ENCODE results near the gene GINM1. TPM values are rescaled to one million over a fixed set of nuclear protein-coding genes. Genes with fewer than 3 reads are reported as not detected.

The GINM1 gene, protein sequence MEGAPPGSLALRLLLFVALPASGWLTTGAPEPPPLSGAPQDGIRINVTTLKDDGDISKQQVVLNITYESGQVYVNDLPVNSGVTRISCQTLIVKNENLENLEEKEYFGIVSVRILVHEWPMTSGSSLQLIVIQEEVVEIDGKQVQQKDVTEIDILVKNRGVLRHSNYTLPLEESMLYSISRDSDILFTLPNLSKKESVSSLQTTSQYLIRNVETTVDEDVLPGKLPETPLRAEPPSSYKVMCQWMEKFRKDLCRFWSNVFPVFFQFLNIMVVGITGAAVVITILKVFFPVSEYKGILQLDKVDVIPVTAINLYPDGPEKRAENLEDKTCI
- 18.0 and 19.9 TPM in 2 replicates for total RNA-seq

- no peaks in the 10 kb centered on the region for H3K9me3 Mint-ChIP-seq
- intact Hi-C loops (cut with micrococcal nuclease), result loop anchor here (1.0 to 5.0 kb wide), 8 partner anchors 19 to 808 kb away; partner anchors contain the start of genes KATNA1, LRP11, PCMT1 and PPIL4
Measured at GRCh38 chr6:149565527-149566409, at the start of gene GINM1. Gene GINM1 (plus strand): TSS chr6:149566375. CDS start chr6:149566415, 40 bp downstream.

GRCh38 chr6:149529650-149530049, 36.5 kb upstream of the GINM1 start:
- Mint-ChIP-seq H3K9me3 (no peaks in the 10 kb centered on the region), H3K4me3 (no peak overlapping the region), H3K4me1 (peaks cover 12% of the 10 kb centered on the region), H3K36me3 (ENCODE audit: low read depth) (peaks cover 39% of the 10 kb centered on the region), H3K27ac (no peak overlapping the region), H3K27me3 (no peaks in the 10 kb centered on the region)
- no peak for DNase-seq
- intact Hi-C loops (cut with micrococcal nuclease), result no loop called here

More at GRCh38 chr6:149565527-149566409, at the start of gene GINM1:
- H3K27ac Mint-ChIP-seq, result peak within 1 kb of the TSS; percentile 91
- H3K4me1 Mint-ChIP-seq, result peaks cover 11% of the 10 kb centered on the region
- H3K27me3 Mint-ChIP-seq, result peaks cover 4% of the 10 kb centered on the region
- H3K36me3 Mint-ChIP-seq (ENCODE audit: low read depth), result no peaks in the 10 kb centered on the region
- H3K4me3 Mint-ChIP-seq, result peak within 1 kb of the TSS; percentile 94
- DNase-seq, result peak; percentile 100

- H3K4me3 Mint-ChIP-seq, result no peak overlapping the region
- intact Hi-C loops (cut with micrococcal nuclease), result no loop called here
- no peaks in the 10 kb centered on the region for H3K27me3 Mint-ChIP-seq
- DNase-seq, result no peak
- peaks cover 53% of the 10 kb centered on the region for H3K36me3 Mint-ChIP-seq (ENCODE audit: low read depth)
- peaks cover 5% of the 10 kb centered on the region for H3K4me1 Mint-ChIP-seq
- H3K27ac Mint-ChIP-seq, result no peak overlapping the region
- H3K9me3 Mint-ChIP-seq, result no peaks in the 10 kb centered on the region
Measured at GRCh38 chr6:149534742-149535141, 31.4 kb upstream of the GINM1 start.

DNA sequence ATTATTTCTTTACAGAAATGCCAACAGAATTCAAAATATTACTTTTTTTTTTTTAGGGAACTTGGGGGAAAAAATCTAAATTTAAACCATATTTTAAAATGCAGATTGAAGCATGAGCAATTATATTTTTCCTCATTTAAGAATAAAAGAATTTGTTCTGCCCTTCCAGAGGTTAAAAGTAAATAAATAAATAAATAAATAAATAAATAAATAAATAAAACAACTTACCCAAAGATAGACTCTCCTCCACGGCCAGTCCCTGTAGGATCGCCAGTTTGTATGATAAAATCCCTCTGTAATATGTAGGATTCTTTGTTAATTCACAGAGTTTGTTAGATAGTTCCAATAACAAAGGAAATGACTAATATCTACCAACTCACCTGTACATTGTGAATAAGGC, 25.0 kb upstream of the GINM1 start:
- no peak overlapping the region for H3K27ac Mint-ChIP-seq
- H3K36me3 Mint-ChIP-seq (ENCODE audit: low read depth), result peaks cover 34% of the 10 kb centered on the region
- H3K9me3 Mint-ChIP-seq, result no peaks in the 10 kb centered on the region
- no peak overlapping the region for H3K4me3 Mint-ChIP-seq
- DNase-seq, result no peak
- no peaks in the 10 kb centered on the region for H3K27me3 Mint-ChIP-seq
- intact Hi-C loops (cut with micrococcal nuclease), result loop anchor here (10.0 kb wide), 1 partner anchor 464 kb away; no protein-coding TSS in a partner anchor
- H3K4me1 Mint-ChIP-seq, result peaks cover 21% of the 10 kb centered on the region

GRCh38 chr6:149544646-149545257, 21.4 kb upstream of the GINM1 start:
- peaks cover 7% of the 10 kb centered on the region for H3K27me3 Mint-ChIP-seq
- peaks cover 22% of the 10 kb centered on the region for H3K4me1 Mint-ChIP-seq

GRCh38 chr6:149545258-149545753, 20.9 kb upstream of the GINM1 start:
- Mint-ChIP-seq H3K9me3 (no peaks in the 10 kb centered on the region), H3K4me3 (peak overlapping the region; percentile 94), H3K4me1 (peaks cover 22% of the 10 kb centered on the region), H3K36me3 (ENCODE audit: low read depth) (peaks cover 5% of the 10 kb centered on the region), H3K27ac (peak overlapping the region; percentile 98), H3K27me3 (peaks cover 9% of the 10 kb centered on the region)
- DNase-seq, result peak; percentile 91
- intact Hi-C loops (cut with micrococcal nuclease), result loop anchor here (1.0 to 10.0 kb wide), 3 partner anchors 60 to 459 kb away; partner anchors contain the start of genes KATNA1 and ZC3H12D

More at GRCh38 chr6:149544646-149545257, 21.4 kb upstream of the GINM1 start:
- Mint-ChIP-seq H3K27ac (peak overlapping the region; percentile 98), H3K36me3 (ENCODE audit: low read depth) (peaks cover 10% of the 10 kb centered on the region), H3K4me3 (peak overlapping the region; percentile 94), H3K9me3 (no peaks in the 10 kb centered on the region)
- intact Hi-C loops (cut with micrococcal nuclease), result loop anchor here (1.0 to 10.0 kb wide), 3 partner anchors 59 to 460 kb away; partner anchors contain the start of genes KATNA1 and ZC3H12D
- DNase-seq, result no peak

DNA sequence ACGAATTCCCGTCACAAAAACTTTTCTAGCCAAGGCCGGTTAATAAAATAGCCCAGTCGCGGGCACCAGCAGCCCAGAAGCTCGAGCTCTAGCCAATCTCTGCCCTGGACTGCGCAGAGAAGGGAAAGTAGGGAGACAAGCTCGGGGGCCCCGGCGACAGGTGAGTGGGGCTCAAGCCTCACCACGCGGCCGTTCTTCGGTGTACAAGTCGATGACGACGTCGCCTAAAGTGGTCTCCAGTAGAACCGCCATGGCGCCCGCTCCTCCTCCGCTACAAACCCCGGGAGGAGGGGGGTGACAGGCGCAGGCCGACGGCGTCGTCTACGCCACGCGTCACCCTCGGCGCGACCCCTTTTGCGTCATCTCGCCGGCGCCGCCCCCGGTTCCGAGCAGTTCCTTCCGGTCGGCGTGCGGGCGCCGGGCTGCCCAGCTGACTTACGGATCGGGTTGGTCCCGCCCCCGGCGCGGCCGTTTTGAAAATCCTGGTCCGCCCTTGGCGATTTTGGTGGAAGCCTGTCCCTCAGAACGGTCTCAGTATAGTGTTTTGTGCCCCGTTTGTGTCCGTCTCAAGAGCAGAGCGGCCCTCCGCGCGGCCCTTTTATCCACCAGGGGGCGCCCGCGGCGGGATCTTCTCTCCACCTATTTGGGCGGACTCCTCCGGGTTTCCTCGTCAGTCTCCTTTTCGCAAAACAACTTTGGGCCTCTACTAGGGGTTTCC, 20.3 kb upstream of the GINM1 start, which contains the start of gene PPIL4:
PPIL4 (minus strand) TSS at position 290 of the 718 bp plus-strand sequence; CDS start at position 252, 38 bp downstream.
- Mint-ChIP-seq H3K27me3 (peaks cover 10% of the 10 kb centered on the region), H3K27ac (peak within 1 kb of the TSS; percentile 98), H3K9me3 (no peaks in the 10 kb centered on the region), H3K36me3 (ENCODE audit: low read depth) (peaks cover 1% of the 10 kb centered on the region), H3K4me3 (peak within 1 kb of the TSS; percentile 94), H3K4me1 (peaks cover 22% of the 10 kb centered on the region)
- intact Hi-C loops (cut with micrococcal nuclease), result loop anchor here (1.0 to 10.0 kb wide), 7 partner anchors 20 to 459 kb away; partner anchors contain the start of genes GINM1, KATNA1, LATS1 and LRP11
- peak; percentile 99 for DNase-seq

DNA sequence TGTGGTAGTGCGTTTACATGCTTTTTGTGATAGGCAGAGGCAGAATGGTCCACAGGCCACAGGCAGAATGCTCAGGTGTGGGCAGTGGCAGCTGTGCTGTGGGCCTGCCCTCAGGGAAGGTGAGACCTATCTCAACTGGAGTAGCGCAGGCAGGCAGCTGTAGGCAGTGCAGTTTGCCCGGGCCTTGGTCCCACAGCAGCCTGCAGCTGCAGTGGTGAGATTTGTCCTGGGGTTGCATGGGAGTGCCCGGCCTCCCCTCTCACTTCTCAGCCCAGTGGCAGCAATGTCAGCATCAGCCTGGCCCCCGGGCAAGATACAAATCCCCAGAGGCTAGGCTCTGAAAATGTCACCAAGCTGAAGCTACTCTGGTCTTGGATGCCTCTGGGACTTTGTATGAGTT, 14.3 kb upstream of the GINM1 start:
- intact Hi-C loops (cut with micrococcal nuclease), result no loop called here
- Mint-ChIP-seq H3K36me3 (ENCODE audit: low read depth) (no peaks in the 10 kb centered on the region), H3K4me3 (no peak overlapping the region), H3K27ac (no peak overlapping the region), H3K27me3 (peaks cover 33% of the 10 kb centered on the region), H3K9me3 (no peaks in the 10 kb centered on the region), H3K4me1 (no peaks in the 10 kb centered on the region)
- no peak for DNase-seq

DNA sequence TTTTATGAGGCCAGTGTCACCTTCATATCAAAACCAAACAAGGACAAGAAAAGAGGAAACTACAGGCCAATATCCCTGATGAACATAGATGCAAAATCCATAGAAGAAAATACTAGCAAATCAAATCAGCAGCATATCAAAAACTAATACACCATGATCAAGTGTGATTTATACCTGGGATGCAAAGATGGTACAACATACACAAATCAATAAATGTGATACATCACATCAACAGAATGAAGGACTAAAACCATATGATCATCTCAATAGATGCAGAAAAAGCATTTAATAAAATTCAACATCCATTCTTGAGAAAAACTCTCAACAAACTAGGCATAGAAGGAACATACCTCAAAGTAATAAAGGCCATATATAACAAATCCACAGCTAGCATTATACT, 8.1 kb upstream of the GINM1 start:
- H3K9me3 Mint-ChIP-seq, result no peaks in the 10 kb centered on the region
- intact Hi-C loops (cut with micrococcal nuclease), result no loop called here
- no peak for DNase-seq
- no peak overlapping the region for H3K4me3 Mint-ChIP-seq
- no peaks in the 10 kb centered on the region for H3K36me3 Mint-ChIP-seq (ENCODE audit: low read depth)
- H3K27me3 Mint-ChIP-seq, result peaks cover 51% of the 10 kb centered on the region
- H3K4me1 Mint-ChIP-seq, result no peaks in the 10 kb centered on the region
- no peak overlapping the region for H3K27ac Mint-ChIP-seq

DNA sequence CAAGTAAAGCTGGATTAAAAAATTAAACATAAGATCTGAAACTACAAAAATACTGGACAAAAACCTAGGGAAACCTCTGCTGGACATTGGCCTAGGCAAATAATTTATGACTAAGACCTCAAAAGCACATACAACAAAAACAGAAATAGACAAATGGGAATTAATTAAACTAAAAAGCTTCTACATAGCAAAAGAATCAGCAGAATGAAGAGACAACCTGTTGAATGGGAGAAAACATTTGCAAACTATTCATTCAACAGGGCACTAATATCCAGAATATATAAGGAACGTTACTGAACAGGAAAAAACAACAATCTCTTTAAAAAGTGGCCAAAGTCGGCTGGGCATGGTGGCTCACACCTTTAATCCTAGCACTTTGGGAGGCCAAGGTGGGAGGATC, 6.8 kb upstream of the GINM1 start:
- intact Hi-C loops (cut with micrococcal nuclease), result no loop called here
- DNase-seq, result no peak
- no peak overlapping the region for H3K27ac Mint-ChIP-seq
- H3K4me3 Mint-ChIP-seq, result no peak overlapping the region
- no peaks in the 10 kb centered on the region for H3K4me1 Mint-ChIP-seq
- peaks cover 49% of the 10 kb centered on the region for H3K27me3 Mint-ChIP-seq
- H3K9me3 Mint-ChIP-seq, result no peaks in the 10 kb centered on the region
- H3K36me3 Mint-ChIP-seq (ENCODE audit: low read depth), result no peaks in the 10 kb centered on the region

GRCh38 chr6:149560736-149561135, 5.4 kb upstream of the GINM1 start:
- Mint-ChIP-seq H3K27me3 (peaks cover 38% of the 10 kb centered on the region), H3K9me3 (no peaks in the 10 kb centered on the region), H3K4me1 (peaks cover 4% of the 10 kb centered on the region), H3K36me3 (ENCODE audit: low read depth) (no peaks in the 10 kb centered on the region), H3K27ac (no peak overlapping the region), H3K4me3 (no peak overlapping the region)
- peak; percentile 71 for DNase-seq
- intact Hi-C loops (cut with micrococcal nuclease), result no loop called here

- peaks cover 20% of the 10 kb centered on the region for H3K27me3 Mint-ChIP-seq
- H3K4me3 Mint-ChIP-seq, result no peak overlapping the region
- peaks cover 11% of the 10 kb centered on the region for H3K4me1 Mint-ChIP-seq
- intact Hi-C loops (cut with micrococcal nuclease), result no loop called here
- no peaks in the 10 kb centered on the region for H3K36me3 Mint-ChIP-seq (ENCODE audit: low read depth)
- H3K9me3 Mint-ChIP-seq, result no peaks in the 10 kb centered on the region
- H3K27ac Mint-ChIP-seq, result no peak overlapping the region
- no peak for DNase-seq
Measured at GRCh38 chr6:149563203-149563927, 2.8 kb upstream of the GINM1 start.
